ENCODE measurements around the gene HELZ2. TPM values are rescaled to one million over a fixed set of nuclear protein-coding genes. Genes with fewer than 3 reads are reported as not detected.

HELZ2 gene
- total RNA-seq (40.7 TPM), polyA plus RNA-seq (ENCODE audit: insufficient read depth, low read depth, low replicate concordance) (3.2 TPM)
- long read RNA-seq, donor 1, partial matches to known transcripts = 0 of 1 reads
- long read RNA-seq, donor 1, other reads (novel, unspliced or antisense) = 0 of 1 reads
- long read RNA-seq, donor 2 = 0 reads
- long read RNA-seq, donor 3, full-length matches to known transcripts = 2 of 2 reads
- long read RNA-seq, donor 3, partial matches to known transcripts = 0 of 2 reads
- long read RNA-seq, donor 3, other reads (novel, unspliced or antisense) = 0 of 2 reads
- long read RNA-seq, donor 4 = 0 reads
- long read RNA-seq, donor 5 = 0 reads
- long read RNA-seq, donor 6 = 0 reads
- long read RNA-seq, donor 7, partial matches to known transcripts = 1 of 5 reads
- long read RNA-seq, donor 7, other reads (novel, unspliced or antisense) = 2 of 5 reads
- long read RNA-seq, donor 8 = 0 reads
- long read RNA-seq, donor 9, full-length matches to known transcripts = 1 of 1 reads
- long read RNA-seq, donor 9, partial matches to known transcripts = 0 of 1 reads
- long read RNA-seq, donor 9, other reads (novel, unspliced or antisense) = 0 of 1 reads
- long read RNA-seq, donor 10, partial matches to known transcripts = 0 of 1 reads
- long read RNA-seq, donor 10, other reads (novel, unspliced or antisense) = 0 of 1 reads

- peak within 1 kb of the TSS in 2 of 3 donors; percentile 89 to 94 for H3K9ac ChIP-seq (ENCODE audit: low read length in 3 of 3)
- H3K9me3 ChIP-seq (ENCODE audit: control insufficient read depth in 2 of 3, insufficient read depth in 1 of 3, low read length in 3 of 3) = no peaks in the 10 kb centered on the region
- FAIRE-seq (no peak), DNase-seq (peak; percentile 63 to 91 (median 83))
- H3K36me3 ChIP-seq (ENCODE audit: control insufficient read depth in 2 of 3, insufficient read depth in 3 of 3, low read length in 3 of 3) = no peaks in the 10 kb centered on the region
- intact Hi-C loops (cut with DNase I) = no loop called here
- H3K4me3 ChIP-seq (ENCODE audit: low read length in 3 of 3) = peak within 1 kb of the TSS; percentile 50 to 87 (median 75)
- H3K4me1 ChIP-seq (ENCODE audit: control insufficient read depth in 2 of 3, insufficient read depth in 2 of 3, low read depth in 1 of 3, low read length in 3 of 3) = peaks cover 0 to 10% (median 0%) of the 10 kb centered on the region in 3 donors
- no peaks in the 10 kb centered on the region for H3K27me3 ChIP-seq (ENCODE audit: control insufficient read depth, insufficient read depth, low read length)
- no peak for TF ChIP-seq CTCF (IDR thresholded peaks at IDR 0.05; ENCODE audit: borderline replicate concordance, extremely low read depth, insufficient read depth)
- no peak within 1 kb of the TSS for H3K27ac ChIP-seq (ENCODE audit: low read depth in 2 of 2, low read length in 2 of 2)
Measured at GRCh38 chr20:63574156-63574828, at the start of gene HELZ2. Gene HELZ2 (minus strand): TSS chr20:63574239. CDS start chr20:63572385, 1,854 bp downstream.

- H3K36me3 ChIP-seq (ENCODE audit: control insufficient read depth in 2 of 3, insufficient read depth in 3 of 3, low read length in 3 of 3) = peaks cover 0 to 8% (median 6%) of the 10 kb centered on the region in 3 donors
- H3K27me3 ChIP-seq (ENCODE audit: control insufficient read depth, insufficient read depth, low read length) = no peaks in the 10 kb centered on the region
- no peak overlapping the region for H3K27ac ChIP-seq (ENCODE audit: low read depth in 2 of 2, low read length in 2 of 2)
- FAIRE-seq = no peak
- intact Hi-C loops (cut with DNase I) = loop anchor here (5.0 kb wide), 1 partner anchor 435 kb away; no protein-coding TSS in a partner anchor
- TF ChIP-seq CTCF (IDR thresholded peaks at IDR 0.05; ENCODE audit: borderline replicate concordance, extremely low read depth, insufficient read depth) = no peak
- H3K4me1 ChIP-seq (ENCODE audit: control insufficient read depth in 2 of 3, insufficient read depth in 2 of 3, low read depth in 1 of 3, low read length in 3 of 3) = peaks cover 0 to 5% (median 0%) of the 10 kb centered on the region in 3 donors
- H3K9ac ChIP-seq (ENCODE audit: low read length in 3 of 3) = no peak overlapping the region
- DNase-seq = peak in 1 of 5 donors; percentile 51
- no peak overlapping the region for H3K4me3 ChIP-seq (ENCODE audit: low read length in 3 of 3)
- no peaks in the 10 kb centered on the region for H3K9me3 ChIP-seq (ENCODE audit: control insufficient read depth in 2 of 3, insufficient read depth in 1 of 3, low read length in 3 of 3)
Measured at GRCh38 chr20:63622732-63623131, 48.7 kb upstream of the HELZ2 start.

- no peak overlapping the region for H3K27ac ChIP-seq (ENCODE audit: low read depth in 2 of 2, low read length in 2 of 2)
- no peaks in the 10 kb centered on the region for H3K9me3 ChIP-seq (ENCODE audit: control insufficient read depth in 2 of 3, insufficient read depth in 1 of 3, low read length in 3 of 3)
- intact Hi-C loops (cut with DNase I) = loop anchor here (5.0 kb wide), 1 partner anchor 435 kb away; no protein-coding TSS in a partner anchor
- DNase-seq (peak in 1 of 5 donors; percentile 46), FAIRE-seq (no peak)
- H3K36me3 ChIP-seq (ENCODE audit: control insufficient read depth in 2 of 3, insufficient read depth in 3 of 3, low read length in 3 of 3) = peaks cover 0 to 8% (median 6%) of the 10 kb centered on the region in 3 donors
- peaks cover 0 to 6% (median 0%) of the 10 kb centered on the region in 3 donors for H3K4me1 ChIP-seq (ENCODE audit: control insufficient read depth in 2 of 3, insufficient read depth in 2 of 3, low read depth in 1 of 3, low read length in 3 of 3)
- no peak for TF ChIP-seq CTCF (IDR thresholded peaks at IDR 0.05; ENCODE audit: borderline replicate concordance, extremely low read depth, insufficient read depth)
- no peak overlapping the region for H3K9ac ChIP-seq (ENCODE audit: low read length in 3 of 3)
- no peak overlapping the region for H3K4me3 ChIP-seq (ENCODE audit: low read length in 3 of 3)
- H3K27me3 ChIP-seq (ENCODE audit: control insufficient read depth, insufficient read depth, low read length) = no peaks in the 10 kb centered on the region
Measured at GRCh38 chr20:63622096-63622495, 48.1 kb upstream of the HELZ2 start.
